Panc1 (cell line): ENCODE results near the gene KIAA2012. TPM values are rescaled to one million over a fixed set of nuclear protein-coding genes. Genes with fewer than 3 reads are reported as not detected.

Experiments
- ATAC-seq: fragments of 200-7000 bp; cut with Tn5 transposase; 2 replicates; pipeline ENCODE4 v1.9.1; 2020; ENCODE audit warnings: mild to moderate bottlenecking, moderate library complexity
- BruUV-seq: library from RNA; stranded (reverse); fragments of 400-500 nt; replicated peaks from 2 replicates; lab custom pipeline; 2021; lab: Mats Ljungman, UMichigan
- CTCF ChIA-PET: fragments of 300-600 bp; sonication (Branson Sonifier 250); formaldehyde crosslinking; loops from one replicate; lab custom pipeline; 2022; ENCODE audit warnings: antibody characterized with exemption; lab: Charles Lee
- POLR2A ChIA-PET: fragments of 300-600 bp; sonication (Branson Sonifier 250); formaldehyde crosslinking; loops from one replicate; lab custom pipeline; 2022; ENCODE audit warnings: antibody characterized with exemption; lab: Charles Lee
- DNase-seq: peaks from one replicate; pipeline ENCODE4 v3.0.0-alpha.2; 2010; ENCODE audit warnings: low read depth, low spot score
- H3K27ac ChIP-seq: 2 replicates; pipeline ENCODE4 v1.5.1; 2011; ENCODE audit warnings: mild to moderate bottlenecking, low read length, inconsistent platforms
- H3K27me3 ChIP-seq: fragments of 200-500 bp; sonication (Bioruptor generic); 2 replicates; pipeline ENCODE4 v1.6.0; 2014; ENCODE audit warnings: low read length, inconsistent platforms; ENCODE audit not compliant: control insufficient read depth, insufficient read depth
- H3K36me3 ChIP-seq: fragments of 200-500 bp; sonication (Bioruptor generic); 2 replicates; pipeline ENCODE4 v1.5.1; 2014; ENCODE audit warnings: inconsistent platforms, mild to moderate bottlenecking, low read length, moderate library complexity; ENCODE audit not compliant: control insufficient read depth, insufficient read depth
- H3K4me1 ChIP-seq: 2 replicates; pipeline ENCODE4 v1.5.1; 2011; ENCODE audit warnings: inconsistent platforms, mild to moderate bottlenecking, low read length, moderate library complexity; ENCODE audit not compliant: control insufficient read depth, insufficient read depth
- H3K4me3 ChIP-seq, 2 experiments: 2 replicates each; pipeline ENCODE4 v1.5.1; 2011 to 2012; ENCODE audit warnings: low read depth in 2 of 2, low read length in 2 of 2, mild to moderate bottlenecking in 2 of 2, inconsistent platforms in 1 of 2, moderate library complexity in 1 of 2
- H3K9me3 ChIP-seq: fragments of 200-500 bp; sonication (Bioruptor generic); 2 replicates; pipeline ENCODE4 v1.5.1; 2014; ENCODE audit warnings: low read depth, mild to moderate bottlenecking, inconsistent platforms, low read length, moderate library complexity; ENCODE audit not compliant: control insufficient read depth, insufficient read depth
- POLR2AphosphoS5 ChIP-seq: IDR thresholded peaks from 2 replicates; pipeline ENCODE4 v1.6.1; 2012; ENCODE audit warnings: mild to moderate bottlenecking, low read depth, low read length, moderate library complexity
- SIN3A ChIP-seq: IDR thresholded peaks from 2 replicates; pipeline ENCODE4 v1.6.1; 2012; ENCODE audit warnings: low read depth, mild to moderate bottlenecking, low read length, moderate library complexity, borderline replicate concordance; ENCODE audit not compliant: insufficient read depth
- TCF7L2 ChIP-seq: IDR thresholded peaks from 2 replicates; pipeline ENCODE4 v1.6.1; 2011; ENCODE audit warnings: mild to moderate bottlenecking, low read depth, low read length, inconsistent platforms
- in situ Hi-C: cut with HindIII; loops from 2 replicates; pipeline ENCODE4 v1.10.0; 2016; ENCODE audit warnings: low sequenced_read_pairs, low pct_unique_long_range_greater_than_20kb
- intact Hi-C: fragments of 100-400 bp; cut with micrococcal nuclease; formaldehyde crosslinking; loops from one replicate; pipeline ENCODE4 v1.10.0; 2022; ENCODE audit not compliant: unreplicated experiment
- total RNA-seq: library from RNA; stranded (reverse); gene quantifications from one replicate; pipeline ENCODE4 v1.2.1, GENCODE V29; 2021; ENCODE audit not compliant: unreplicated experiment
- TF ChIP-seq, protein P1 (sequence below), 2 experiments: IDR thresholded peaks; 2 replicates each; pipeline ENCODE4 v1.6.1; 2011 to 2012; ENCODE audit warnings: low read depth in 2 of 2, control low read depth in 1 of 2, low read length in 1 of 2, mild to moderate bottlenecking in 1 of 2, moderate library complexity in 1 of 2; ENCODE audit not compliant: insufficient read depth in 1 of 2
- TF ChIP-seq, protein P2 (sequence below): fragments of 450-650 bp; IDR thresholded peaks from 2 replicates; pipeline ENCODE4 v1.5.1; 2017; ENCODE audit warnings: mild to moderate bottlenecking

The KIAA2012 gene
- total RNA-seq, 1 experiment from 2014 or later: not detected

DNA sequence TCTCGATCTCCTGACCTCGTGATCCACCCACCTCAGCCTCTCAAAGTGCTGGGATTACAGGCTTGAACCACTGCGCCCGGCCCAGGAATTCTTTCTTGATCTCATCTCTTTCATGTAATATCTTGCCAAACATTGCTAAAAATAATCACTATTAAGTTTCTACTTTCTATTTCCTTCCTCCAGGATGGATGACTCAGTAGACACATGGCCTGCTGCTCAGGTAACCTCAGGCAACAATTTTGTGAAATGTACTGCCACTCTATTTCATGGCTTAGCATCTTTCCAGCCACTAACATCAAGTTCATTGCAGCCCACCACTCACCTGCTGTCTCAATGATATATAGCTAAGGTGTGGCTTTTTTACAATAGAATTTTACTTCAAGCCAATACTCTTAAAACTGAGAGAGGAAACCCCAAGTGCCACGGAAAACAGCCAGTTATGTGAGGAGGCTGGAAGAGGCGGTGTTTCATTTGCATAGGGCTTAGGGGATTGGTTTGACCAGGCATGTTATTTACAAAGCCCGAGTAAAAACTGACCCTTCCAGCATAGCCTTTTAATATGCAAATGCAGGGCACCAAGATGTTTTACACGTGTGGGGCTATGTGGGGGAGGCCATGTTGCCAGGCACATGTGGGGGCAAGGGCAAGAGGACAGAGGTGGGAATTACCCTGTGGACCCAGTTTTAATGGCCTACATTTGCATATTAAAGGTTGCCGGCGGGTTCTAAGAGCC, 176.6 kb downstream of the KIAA2012 start:
- CTCF ChIA-PET: no interaction called here
- H3K4me3 ChIP-seq: no peak overlapping the region
- no TSS peak for BruUV-seq
- DNase-seq (no peak), ATAC-seq (no peak)
- intact Hi-C loops (no loop called here), in situ Hi-C loops (no loop called here)
- H3K27ac ChIP-seq: no peak overlapping the region
- POLR2A ChIA-PET: no interaction called here
- no peaks in the 10 kb centered on the region for H3K36me3 ChIP-seq
- H3K9me3 ChIP-seq: no peaks in the 10 kb centered on the region
- no peaks in the 10 kb centered on the region for H3K27me3 ChIP-seq
- TF ChIP-seq POLR2AphosphoS5: no peak
- TF ChIP-seq TCF7L2: no peak
- TF ChIP-seq, protein P1, sequence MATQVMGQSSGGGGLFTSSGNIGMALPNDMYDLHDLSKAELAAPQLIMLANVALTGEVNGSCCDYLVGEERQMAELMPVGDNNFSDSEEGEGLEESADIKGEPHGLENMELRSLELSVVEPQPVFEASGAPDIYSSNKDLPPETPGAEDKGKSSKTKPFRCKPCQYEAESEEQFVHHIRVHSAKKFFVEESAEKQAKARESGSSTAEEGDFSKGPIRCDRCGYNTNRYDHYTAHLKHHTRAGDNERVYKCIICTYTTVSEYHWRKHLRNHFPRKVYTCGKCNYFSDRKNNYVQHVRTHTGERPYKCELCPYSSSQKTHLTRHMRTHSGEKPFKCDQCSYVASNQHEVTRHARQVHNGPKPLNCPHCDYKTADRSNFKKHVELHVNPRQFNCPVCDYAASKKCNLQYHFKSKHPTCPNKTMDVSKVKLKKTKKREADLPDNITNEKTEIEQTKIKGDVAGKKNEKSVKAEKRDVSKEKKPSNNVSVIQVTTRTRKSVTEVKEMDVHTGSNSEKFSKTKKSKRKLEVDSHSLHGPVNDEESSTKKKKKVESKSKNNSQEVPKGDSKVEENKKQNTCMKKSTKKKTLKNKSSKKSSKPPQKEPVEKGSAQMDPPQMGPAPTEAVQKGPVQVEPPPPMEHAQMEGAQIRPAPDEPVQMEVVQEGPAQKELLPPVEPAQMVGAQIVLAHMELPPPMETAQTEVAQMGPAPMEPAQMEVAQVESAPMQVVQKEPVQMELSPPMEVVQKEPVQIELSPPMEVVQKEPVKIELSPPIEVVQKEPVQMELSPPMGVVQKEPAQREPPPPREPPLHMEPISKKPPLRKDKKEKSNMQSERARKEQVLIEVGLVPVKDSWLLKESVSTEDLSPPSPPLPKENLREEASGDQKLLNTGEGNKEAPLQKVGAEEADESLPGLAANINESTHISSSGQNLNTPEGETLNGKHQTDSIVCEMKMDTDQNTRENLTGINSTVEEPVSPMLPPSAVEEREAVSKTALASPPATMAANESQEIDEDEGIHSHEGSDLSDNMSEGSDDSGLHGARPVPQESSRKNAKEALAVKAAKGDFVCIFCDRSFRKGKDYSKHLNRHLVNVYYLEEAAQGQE (IDR thresholded peaks at IDR 0.05; ENCODE audit: insufficient read depth in 1 of 2, low read depth in 2 of 2, low read length in 1 of 2): no peak
- TF ChIP-seq, protein P2, sequence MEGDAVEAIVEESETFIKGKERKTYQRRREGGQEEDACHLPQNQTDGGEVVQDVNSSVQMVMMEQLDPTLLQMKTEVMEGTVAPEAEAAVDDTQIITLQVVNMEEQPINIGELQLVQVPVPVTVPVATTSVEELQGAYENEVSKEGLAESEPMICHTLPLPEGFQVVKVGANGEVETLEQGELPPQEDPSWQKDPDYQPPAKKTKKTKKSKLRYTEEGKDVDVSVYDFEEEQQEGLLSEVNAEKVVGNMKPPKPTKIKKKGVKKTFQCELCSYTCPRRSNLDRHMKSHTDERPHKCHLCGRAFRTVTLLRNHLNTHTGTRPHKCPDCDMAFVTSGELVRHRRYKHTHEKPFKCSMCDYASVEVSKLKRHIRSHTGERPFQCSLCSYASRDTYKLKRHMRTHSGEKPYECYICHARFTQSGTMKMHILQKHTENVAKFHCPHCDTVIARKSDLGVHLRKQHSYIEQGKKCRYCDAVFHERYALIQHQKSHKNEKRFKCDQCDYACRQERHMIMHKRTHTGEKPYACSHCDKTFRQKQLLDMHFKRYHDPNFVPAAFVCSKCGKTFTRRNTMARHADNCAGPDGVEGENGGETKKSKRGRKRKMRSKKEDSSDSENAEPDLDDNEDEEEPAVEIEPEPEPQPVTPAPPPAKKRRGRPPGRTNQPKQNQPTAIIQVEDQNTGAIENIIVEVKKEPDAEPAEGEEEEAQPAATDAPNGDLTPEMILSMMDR: no peak
- TF ChIP-seq SIN3A: no peak
- no peaks in the 10 kb centered on the region for H3K4me1 ChIP-seq

DNA sequence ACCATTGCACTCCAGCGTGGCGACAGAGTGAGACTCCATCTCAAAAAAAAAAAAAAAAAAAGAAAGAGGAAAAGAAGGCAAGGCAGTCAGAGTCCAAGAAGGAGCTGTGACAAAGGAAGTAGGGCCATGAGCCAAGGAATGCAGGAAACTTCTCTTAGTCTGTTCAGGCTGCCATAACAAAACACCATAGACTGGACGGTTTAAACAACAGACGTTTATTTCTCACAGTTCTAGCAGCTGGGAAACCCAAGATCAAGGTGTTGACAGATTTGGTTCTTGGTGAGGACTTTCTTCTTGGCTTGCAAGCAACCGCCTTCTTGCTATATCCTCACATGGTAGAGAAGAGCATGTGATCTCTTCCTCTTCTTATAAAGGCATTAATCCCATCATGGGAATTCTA, 178.4 kb downstream of the KIAA2012 start:
- CTCF ChIA-PET: interaction anchor here (0.6 kb wide), 1 partner anchor 387 kb away, joined by 9 read pairs; no protein-coding TSS in a partner anchor
- in situ Hi-C loops: no loop called here

More for the DNA sequence above, 178.4 kb downstream of the KIAA2012 start:
- BruUV-seq: no TSS peak
- DNase-seq: no peak
- Histone ChIP-seq H3K27ac (no peak overlapping the region), H3K9me3 (no peaks in the 10 kb centered on the region), H3K27me3 (no peaks in the 10 kb centered on the region), H3K36me3 (no peaks in the 10 kb centered on the region), H3K4me1 (no peaks in the 10 kb centered on the region), H3K4me3 (no peak overlapping the region)
- TF ChIP-seq SIN3A (no peak), POLR2AphosphoS5 (no peak), TCF7L2 (no peak)
- TF ChIP-seq, protein P2: no peak
- TF ChIP-seq, protein P1 (IDR thresholded peaks at IDR 0.05; ENCODE audit: insufficient read depth in 1 of 2, low read depth in 2 of 2, low read length in 1 of 2): no peak
- no peak for ATAC-seq
- intact Hi-C loops: no loop called here
- POLR2A ChIA-PET: interaction anchor here (0.5 to 0.6 kb wide), 3 partner anchors 16 to 517 kb away, joined by 3 to 6 read pairs (median 5); no protein-coding TSS in a partner anchor
